Calu3 (cell line): ENCODE results near the gene SLC27A4. TPM values are rescaled to one million over a fixed set of nuclear protein-coding genes. Genes with fewer than 3 reads are reported as not detected.

Experiments used
- BruUV-seq: library from RNA; stranded (reverse); fragments of 400-500 nt; replicated peaks from 2 replicates; lab custom pipeline; 2021; lab: Mats Ljungman, UMichigan
- CTCF ChIA-PET: fragments of 300-600 bp; sonication (Branson Sonifier 250); formaldehyde crosslinking; loops from one replicate; lab custom pipeline; 2022; ENCODE audit warnings: antibody characterized with exemption; lab: Charles Lee
- DNase-seq: peaks from one replicate; pipeline ENCODE4 v3.0.0; 2022
- H3K27ac Mint-ChIP-seq: one replicate; pipeline ENCODE4 v1.8.0; 2022; ENCODE audit warnings: mixed read lengths; ENCODE audit not compliant: unreplicated experiment
- H3K27me3 Mint-ChIP-seq: one replicate; pipeline ENCODE4 v1.8.0; 2022; ENCODE audit warnings: mixed read lengths; ENCODE audit not compliant: unreplicated experiment
- H3K36me3 Mint-ChIP-seq: one replicate; pipeline ENCODE4 v1.8.0; 2022; ENCODE audit warnings: mild to moderate bottlenecking, moderate library complexity, mixed read lengths; ENCODE audit not compliant: insufficient read depth, unreplicated experiment
- H3K4me1 Mint-ChIP-seq: one replicate; pipeline ENCODE4 v1.8.0; 2022; ENCODE audit warnings: mild to moderate bottlenecking, low read depth, mixed read lengths; ENCODE audit not compliant: unreplicated experiment
- H3K4me3 Mint-ChIP-seq: one replicate; pipeline ENCODE4 v1.8.0; 2022; ENCODE audit warnings: mild to moderate bottlenecking, low read depth, moderate library complexity, mixed read lengths; ENCODE audit not compliant: unreplicated experiment
- H3K9me3 Mint-ChIP-seq: one replicate; pipeline ENCODE4 v1.8.0; 2022; ENCODE audit warnings: low read depth, mixed read lengths; ENCODE audit not compliant: unreplicated experiment
- CTCF ChIP-seq: fragments of 200-600 bp; IDR thresholded peaks from one replicate; pipeline ENCODE4 v1.8.0; 2022; ENCODE audit warnings: antibody characterized with exemption; ENCODE audit not compliant: unreplicated experiment
- intact Hi-C: fragments of 100-400 bp; cut with micrococcal nuclease; formaldehyde crosslinking; loops from one replicate; pipeline ENCODE4 v1.10.0; 2022; ENCODE audit not compliant: unreplicated experiment
- total RNA-seq: library from RNA; stranded (reverse); gene quantifications from 2 replicates; pipeline ENCODE4 v1.2.3, GENCODE V29; 2022

The SLC27A4 gene
- total RNA-seq, 1 experiment from 2014 or later, result 13.8 TPM

GRCh38 chr9:128324401-128324800, 15.9 kb upstream of the SLC27A4 start:
- Mint-ChIP-seq H3K27me3 (no peaks in the 10 kb centered on the region), H3K9me3 (no peaks in the 10 kb centered on the region), H3K4me3 (no peak overlapping the region), H3K36me3 (peaks cover 21% of the 10 kb centered on the region), H3K27ac (no peak overlapping the region), H3K4me1 (no peaks in the 10 kb centered on the region)
- intact Hi-C loops, result no loop called here
- BruUV-seq, result no TSS peak
- CTCF ChIA-PET, result no interaction called here
- no peak for TF ChIP-seq CTCF
- no peak for DNase-seq

- DNase-seq, result no peak
- Mint-ChIP-seq H3K4me1 (no peaks in the 10 kb centered on the region), H3K27ac (no peak overlapping the region), H3K27me3 (no peaks in the 10 kb centered on the region), H3K36me3 (peaks cover 21% of the 10 kb centered on the region), H3K9me3 (no peaks in the 10 kb centered on the region), H3K4me3 (no peak overlapping the region)
- CTCF ChIA-PET, result no interaction called here
- no peak for TF ChIP-seq CTCF
- BruUV-seq, result no TSS peak
- intact Hi-C loops, result no loop called here
Measured at GRCh38 chr9:128325629-128326028, 14.7 kb upstream of the SLC27A4 start.

GRCh38 chr9:128333451-128333869, 6.9 kb upstream of the SLC27A4 start:
- no peaks in the 10 kb centered on the region for H3K9me3 Mint-ChIP-seq
- CTCF ChIA-PET, result no interaction called here

GRCh38 chr9:128335161-128335560, 5.2 kb upstream of the SLC27A4 start:
- intact Hi-C loops, result no loop called here
- CTCF ChIA-PET, result no interaction called here

More at GRCh38 chr9:128333451-128333869, 6.9 kb upstream of the SLC27A4 start:
- H3K27me3 Mint-ChIP-seq, result no peaks in the 10 kb centered on the region
- no peaks in the 10 kb centered on the region for H3K4me1 Mint-ChIP-seq
- H3K4me3 Mint-ChIP-seq, result no peak overlapping the region
- no TSS peak for BruUV-seq
- TF ChIP-seq CTCF, result no peak
- intact Hi-C loops, result no loop called here
- DNase-seq, result no peak
- H3K27ac Mint-ChIP-seq, result no peak overlapping the region
- H3K36me3 Mint-ChIP-seq, result peaks cover 4% of the 10 kb centered on the region

More at GRCh38 chr9:128335161-128335560, 5.2 kb upstream of the SLC27A4 start:
- H3K4me3 Mint-ChIP-seq, result no peak overlapping the region
- no peak for TF ChIP-seq CTCF
- H3K4me1 Mint-ChIP-seq, result no peaks in the 10 kb centered on the region
- no peaks in the 10 kb centered on the region for H3K27me3 Mint-ChIP-seq
- no peak overlapping the region for H3K27ac Mint-ChIP-seq
- BruUV-seq, result no TSS peak
- H3K9me3 Mint-ChIP-seq, result no peaks in the 10 kb centered on the region
- no peak for DNase-seq
- peaks cover 8% of the 10 kb centered on the region for H3K36me3 Mint-ChIP-seq
